HG02588 (cell line): ENCODE measurements around the gene PPA1.
"Not testable (repeated sequence)": the region's sequence is repeated elsewhere in the genome, so short reads cannot be mapped to it uniquely, and the experiment has no call there.

Source experiments
- ATAC-seq: cut with Tn5 transposase; IDR thresholded peaks from one replicate; pipeline ENCODE4 v1.9.1; 2021; ENCODE audit warnings: mild to moderate bottlenecking, moderate library complexity; ENCODE audit not compliant: unreplicated experiment

The PPA1 gene

DNA sequence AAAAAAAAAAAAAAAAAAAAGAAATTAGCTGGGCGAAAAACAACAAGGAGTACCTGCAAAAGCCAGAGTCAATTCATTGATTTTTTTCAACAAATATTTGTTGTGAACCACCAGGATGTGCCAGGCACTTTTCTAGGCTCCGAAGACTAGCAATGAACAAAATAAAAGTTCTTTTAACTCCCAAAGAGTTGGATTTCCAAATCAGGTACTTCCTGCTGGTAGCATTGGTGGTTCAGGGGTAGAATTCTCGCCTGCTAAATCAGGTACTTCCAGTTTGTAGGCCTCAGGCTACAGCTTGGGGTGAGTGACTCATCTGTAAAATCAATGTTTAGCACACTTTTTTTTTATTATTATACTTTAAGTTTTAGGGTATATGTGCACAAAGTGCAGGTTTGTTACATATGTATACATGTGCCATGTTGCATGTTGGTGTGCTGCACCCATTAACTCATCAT lies 10.9 kb downstream of the PPA1 start:
- ATAC-seq, result no peak

DNA sequence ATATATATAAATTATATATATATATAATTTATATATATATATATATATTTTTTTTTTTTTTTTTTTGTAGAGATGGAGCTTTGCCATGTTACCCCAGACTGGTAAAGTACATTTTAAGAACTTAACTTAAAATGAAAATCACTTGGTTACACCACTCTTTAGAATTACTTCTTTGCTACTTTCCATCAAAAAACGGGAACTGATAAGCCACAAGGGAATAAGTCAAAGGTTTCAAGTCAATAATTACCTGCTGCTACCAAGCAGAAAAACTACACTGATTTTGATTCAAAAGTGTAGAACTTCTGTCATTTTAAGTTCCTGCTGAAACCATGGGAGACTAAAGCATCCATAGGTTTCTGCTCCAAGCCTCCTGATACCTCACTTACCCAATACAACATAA lies 12.2 kb downstream of the PPA1 start:
- no peak for ATAC-seq

DNA sequence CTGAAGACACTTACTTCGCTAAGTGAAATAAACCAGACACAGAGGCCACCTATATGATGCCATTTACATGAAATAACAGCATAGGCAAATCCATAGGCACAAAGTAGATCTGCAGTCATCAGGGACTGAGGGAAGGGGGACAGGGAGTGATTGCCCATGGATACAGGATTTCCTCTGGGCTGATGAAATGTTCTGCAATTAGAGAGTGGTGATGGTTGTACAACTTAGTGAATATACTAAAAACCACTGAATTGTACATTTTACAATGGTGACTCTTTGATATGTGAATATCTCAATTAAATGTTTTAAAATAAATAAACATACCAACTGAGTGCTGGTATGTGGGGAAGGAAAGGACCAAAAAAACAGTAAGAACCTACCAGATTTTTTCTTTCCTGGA lies 20.4 kb downstream of the PPA1 start:
- ATAC-seq, result no peak

DNA sequence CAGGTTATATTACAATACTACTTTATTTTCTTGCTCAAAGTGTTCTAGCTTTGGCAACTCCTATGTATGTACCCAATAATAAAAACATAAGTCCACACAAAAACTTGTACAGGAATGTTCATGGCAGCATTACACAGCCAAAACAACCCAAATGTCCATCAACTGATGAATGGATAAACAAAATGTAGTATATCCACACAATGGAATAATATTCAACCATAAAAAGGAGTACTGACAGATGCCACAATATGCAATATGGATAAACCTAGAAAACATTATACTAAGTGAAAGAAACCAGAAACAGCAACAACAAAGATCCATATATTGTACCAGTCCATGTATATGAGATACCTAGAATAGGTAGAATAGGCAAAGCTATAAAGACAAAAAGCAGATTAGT lies 21.0 kb downstream of the PPA1 start:
- no peak for ATAC-seq

DNA sequence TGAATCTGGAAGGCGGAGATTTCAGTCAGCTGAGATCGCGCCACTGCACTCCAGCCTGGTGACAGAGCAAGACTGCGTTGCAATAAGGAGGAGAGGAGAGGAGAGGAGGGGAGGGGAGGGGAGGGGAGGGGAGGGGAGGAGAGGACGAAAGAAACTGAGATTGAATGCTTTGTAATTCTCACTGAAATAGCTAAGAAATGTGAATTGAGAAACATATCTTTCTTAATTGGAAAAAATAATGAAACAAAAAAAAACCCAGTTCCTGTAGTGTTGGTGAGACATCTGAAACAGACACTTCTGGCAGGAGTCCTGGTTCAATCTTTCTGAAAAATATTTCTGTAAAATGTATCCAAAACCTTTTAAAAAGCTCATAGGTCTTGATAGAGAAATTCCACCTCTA lies 26.5 kb downstream of the PPA1 start:
- ATAC-seq, result no peak

DNA sequence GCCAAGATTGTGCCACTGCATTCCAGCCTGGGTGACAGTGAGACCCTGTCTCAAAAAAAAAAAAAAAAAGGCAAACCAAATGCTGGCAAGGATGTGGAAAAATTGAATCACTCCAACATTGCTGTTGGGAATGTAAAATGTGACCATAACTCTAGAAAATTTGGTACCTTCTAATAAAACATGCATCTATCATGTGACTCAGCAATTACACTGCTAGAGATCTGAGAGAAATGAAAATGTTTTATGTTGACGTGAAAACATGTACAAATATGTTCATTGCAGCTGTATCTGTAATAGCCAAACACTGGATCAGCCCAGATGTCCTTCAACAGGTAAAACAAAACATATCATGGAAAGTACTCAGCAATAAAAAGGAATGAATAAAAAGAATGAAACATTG lies 32.1 kb downstream of the PPA1 start:
- no peak for ATAC-seq

DNA sequence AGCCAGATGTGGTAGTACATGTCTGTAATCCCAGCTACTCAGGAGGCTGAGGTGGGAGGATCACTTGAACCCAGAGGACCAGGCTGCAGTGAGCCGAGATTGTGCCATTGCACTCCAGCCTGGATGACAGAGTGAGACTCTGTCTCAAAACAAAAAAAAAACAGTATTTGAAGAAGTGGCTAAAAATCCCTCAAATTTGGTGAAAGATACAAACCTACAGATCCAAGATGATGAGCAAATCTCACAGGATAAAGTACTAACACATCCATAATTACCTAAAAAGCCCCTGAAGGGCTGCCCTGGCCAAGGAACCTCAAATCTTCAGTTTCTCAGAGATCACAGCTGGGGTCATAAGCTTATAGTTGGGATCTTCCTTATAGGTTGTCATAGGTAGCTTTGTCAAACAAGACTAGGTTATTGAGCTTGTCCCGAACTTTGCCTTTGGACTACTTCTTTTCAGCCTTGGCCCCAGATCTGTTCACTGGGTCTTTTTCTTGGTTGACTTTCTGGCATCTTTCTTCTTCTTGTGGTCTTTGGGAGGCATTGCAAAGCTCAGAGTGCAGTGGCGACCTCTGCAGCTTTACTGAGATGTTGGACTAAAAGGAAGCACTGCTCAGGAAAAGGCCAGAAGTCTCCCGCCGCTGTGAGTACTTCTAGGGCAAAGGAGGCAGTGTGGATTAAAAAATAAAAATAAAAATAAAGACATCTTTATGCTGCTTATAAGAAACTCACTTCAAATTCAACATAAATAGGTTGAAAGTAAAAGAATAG lies 34.3 kb downstream of the PPA1 start:
- ATAC-seq, result no peak

DNA sequence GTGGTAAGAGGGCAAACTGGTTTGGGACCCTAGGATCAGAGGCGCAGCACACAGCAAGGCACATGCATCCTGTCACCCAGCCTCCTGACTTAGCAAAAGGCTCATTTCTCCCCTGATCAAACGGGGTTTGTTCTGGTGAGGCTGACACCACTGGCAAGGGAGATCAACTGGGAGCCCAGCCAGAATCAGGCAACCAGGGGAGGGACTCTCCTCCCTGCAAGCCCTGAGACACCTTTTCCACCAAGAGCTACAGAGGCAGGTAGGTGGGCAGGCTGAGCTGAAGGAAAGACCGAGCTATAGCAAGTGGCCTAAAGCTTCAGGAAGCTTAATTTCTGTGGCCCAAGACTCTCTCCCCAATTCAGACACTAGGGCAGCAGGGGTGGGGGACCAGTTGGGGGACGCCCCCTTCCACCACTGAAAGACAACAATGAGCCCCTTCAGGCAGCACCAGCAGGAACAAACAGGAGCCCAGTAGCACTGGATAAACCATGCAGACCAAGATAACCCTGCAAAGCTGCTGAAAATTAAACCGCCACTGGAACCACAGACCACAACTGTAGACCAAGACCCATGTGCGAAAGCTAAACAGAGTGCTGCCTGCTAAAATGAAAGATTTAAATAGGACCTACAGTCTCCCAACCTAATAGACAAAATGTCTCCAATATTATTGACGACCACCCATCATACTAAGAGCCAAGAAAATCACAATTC lies 35.8 kb downstream of the PPA1 start:
- ATAC-seq, result no peak

DNA sequence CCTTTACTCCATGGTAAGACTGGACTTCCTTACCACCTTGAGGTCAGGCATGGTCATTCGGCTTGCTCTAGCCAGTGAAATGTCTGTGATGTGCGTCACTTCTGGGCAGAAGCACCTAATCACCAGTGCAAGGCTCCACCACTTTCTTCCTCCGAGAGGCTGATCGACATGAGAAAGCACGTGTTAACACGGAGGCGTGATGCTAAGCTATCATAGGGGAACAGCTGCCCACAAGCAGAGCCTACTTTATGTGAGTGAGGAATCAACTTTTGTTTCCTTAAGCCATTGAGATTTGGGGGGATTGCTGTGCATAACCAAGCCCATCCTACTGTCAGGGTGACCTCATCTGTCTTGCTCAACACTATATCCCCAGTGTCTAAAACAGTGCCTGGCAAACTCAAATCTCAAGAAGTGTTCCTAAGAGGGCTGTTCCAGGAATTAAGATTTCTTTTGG lies 39.8 kb downstream of the PPA1 start:
- ATAC-seq, result no peak

DNA sequence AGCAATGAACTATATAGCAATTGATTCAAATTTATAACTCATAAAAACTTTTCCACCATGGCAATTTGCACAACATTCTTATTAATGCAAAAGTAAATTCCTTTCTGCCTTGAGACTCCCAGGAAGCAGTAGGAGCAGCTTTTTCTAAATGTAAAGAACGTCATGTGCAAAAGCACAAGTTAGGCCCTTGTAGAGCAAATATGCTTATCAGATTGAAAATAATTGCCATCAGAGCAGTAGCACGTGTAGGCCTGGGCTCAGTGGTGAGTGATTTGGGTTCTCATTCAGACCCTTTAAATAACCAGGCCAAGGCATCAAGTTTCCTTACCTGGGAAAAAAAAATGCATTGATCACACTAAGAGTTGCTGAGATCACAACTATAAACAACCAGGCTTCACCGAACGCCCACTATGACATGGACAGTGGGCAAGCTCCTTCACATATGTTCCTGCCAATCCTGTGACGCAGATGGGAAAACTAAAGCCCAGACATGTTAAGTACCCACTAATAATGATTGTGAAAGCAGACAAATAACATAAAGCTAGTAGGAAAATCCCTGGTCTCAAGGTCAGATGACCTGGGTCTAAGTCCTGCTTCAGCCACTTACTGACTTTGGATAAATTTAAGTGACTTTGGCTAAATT lies 40.8 kb downstream of the PPA1 start:
- no peak for ATAC-seq

DNA sequence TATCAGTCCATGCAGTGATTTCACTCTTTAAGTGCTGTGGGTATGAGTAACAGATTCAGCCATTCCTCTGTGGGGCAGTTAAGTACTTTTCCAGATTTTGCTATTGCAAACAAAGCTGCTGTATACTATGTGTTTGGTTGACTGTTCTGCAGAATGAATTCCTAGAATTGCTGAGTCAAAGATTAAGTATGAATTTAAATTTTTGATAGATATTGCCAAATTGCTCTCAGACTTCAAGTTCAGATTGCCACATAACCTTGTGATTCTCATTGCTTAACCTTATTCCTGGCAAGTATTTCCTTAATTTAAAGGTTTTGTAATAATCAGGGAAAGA lies 41.3 kb downstream of the PPA1 start:
- ATAC-seq, result no peak

DNA sequence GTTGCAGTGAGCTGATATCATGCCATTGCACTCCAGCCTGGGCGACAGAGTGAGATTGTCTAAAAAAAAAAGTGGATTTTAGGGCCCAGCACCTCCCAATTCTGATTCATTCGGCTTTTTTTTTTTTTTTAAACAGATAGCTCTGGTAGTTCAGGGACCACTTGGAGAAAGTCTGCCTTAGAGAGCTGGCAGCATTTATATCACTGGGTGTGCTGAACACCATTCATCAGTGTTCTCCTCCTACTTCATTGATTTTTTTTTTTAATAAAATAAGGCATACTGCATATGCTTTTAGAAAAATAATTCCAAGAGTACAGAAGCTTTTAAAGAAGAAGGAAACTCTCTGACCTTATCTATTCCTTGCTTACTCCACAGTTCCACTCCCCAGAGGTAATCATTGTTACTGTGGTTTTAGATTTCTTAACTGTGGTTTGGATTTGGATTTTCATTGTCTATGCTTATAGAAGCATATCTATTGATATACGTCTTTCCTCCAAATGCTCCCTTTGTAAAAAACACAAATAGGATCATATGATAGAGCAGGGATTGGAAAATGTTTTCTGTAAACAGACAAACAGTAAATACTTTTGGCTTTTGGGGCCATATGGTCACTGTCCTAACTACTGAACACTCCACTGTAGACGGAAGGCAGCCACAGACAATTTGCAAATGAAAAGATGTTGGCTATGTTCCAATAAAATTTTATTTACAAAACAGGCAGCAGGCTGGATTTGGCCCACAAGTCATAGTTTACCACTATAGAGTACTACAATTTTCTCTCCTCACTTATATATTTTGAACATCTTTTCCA lies 41.9 kb downstream of the PPA1 start:
- no peak for ATAC-seq

DNA sequence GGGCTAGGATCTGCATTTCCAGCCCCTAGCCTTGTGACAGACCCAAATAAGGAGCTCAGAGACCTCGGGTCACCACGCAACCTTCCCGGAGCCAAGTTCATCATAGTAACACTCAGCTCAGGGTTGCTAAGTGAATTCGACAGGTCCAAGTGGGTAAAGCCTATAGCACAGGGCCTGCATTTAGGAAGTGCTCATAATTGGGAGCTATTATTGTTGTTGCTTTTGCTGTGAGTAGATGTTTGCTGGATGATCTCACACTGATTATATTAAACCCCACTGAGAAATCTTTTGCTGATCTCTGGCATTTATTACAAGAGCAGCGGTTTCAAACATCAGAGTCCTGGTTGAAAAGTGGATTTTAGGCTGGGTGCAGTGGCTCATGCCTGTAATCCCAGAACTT lies 42.6 kb downstream of the PPA1 start:
- ATAC-seq, result no peak

DNA sequence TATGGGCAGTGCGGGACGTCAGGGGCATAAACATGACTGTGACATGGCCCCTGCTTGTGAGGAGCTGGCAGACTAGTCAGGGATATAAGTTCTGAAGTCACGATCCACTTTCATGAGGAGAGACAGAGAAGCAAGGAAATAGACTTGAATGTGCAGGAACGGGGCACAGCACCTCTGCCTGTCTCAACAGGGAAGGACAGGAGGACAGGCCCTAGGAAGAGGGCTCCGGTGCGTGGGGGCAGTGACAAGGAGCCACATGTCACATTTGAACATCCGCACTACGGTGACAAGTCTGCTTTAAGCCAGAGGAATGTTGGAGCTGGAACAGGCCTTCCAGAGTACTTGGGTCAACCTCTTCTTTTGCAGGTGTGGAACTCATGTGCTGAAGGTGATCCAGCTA lies 43.1 kb downstream of the PPA1 start:
- ATAC-seq, result no peak

DNA sequence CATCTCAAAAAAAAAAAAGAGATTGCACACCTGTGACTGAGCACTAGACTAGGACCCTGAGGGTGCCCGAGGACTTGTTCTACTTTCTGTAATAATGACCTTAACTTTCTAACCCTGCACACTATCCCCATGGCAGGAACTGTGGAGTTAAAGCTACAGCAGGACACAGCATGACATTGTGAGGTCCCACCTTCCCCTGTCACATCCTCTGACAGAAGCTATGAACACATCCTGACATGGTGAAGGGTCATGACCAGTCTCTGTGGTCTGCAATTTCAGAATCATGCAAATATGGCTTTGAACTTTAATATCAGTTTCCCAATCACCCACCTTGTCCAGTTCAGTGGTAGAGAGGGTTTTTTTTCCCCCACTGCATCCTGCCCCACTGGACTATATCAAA lies 44.5 kb downstream of the PPA1 start:
- ATAC-seq, result no peak

DNA sequence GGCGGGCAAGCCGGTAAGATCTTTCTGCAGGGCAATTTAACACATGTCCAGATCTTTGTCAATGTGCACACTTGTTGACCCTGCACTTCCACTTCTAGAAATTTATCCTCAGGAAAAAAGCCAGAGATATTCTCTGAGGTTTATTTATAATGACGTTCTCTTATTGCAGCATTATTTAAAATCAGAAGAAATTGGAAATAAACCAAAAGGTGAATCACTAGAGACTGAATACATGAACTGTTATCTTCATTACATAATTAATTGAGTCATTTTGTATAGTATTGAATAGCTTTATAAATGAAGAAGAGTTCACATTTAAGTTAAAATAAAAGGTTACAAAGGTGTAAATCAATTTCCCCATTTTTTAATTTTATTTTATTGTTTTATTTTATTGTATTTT lies 46.7 kb downstream of the PPA1 start:
- no peak for ATAC-seq

DNA sequence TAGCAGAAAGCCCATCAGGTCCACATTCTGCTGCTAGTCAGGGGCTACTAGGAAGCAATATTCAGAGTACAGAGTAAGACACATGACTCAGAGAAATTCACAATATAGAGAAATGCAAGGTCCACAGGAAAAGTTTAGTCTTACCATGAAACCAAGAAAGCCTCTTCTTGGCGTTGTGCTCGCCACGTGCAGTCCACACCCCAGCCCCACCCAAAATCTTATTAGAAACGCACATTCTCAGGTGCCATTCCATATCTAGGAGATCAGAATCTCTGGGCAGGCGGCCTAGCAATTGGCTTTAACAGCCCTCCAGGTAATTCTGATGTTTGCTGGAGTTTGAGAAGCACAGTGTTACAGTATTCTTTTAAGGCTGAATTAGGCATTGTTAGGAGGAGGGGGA lies 47.1 kb downstream of the PPA1 start:
- ATAC-seq, result no peak

DNA sequence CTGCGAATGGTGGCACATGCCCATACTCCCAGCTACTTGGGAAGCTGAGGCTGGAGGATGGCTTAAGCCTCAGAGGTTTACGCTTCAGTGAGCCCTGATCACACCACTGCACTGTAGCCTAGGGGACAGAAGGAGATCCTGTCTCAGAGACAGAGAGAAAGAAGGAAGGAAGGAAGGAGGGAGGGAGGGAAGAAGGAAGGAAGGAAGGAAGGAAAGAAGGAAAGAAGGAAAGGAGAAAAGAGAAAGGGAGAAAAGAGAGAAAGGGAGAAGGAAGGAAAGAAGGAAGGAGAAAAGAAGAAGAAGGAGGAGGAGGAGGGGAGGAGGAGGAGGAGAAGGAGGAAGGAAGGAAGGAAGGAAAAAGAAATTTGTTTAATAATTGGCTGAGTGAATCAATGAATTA lies 49.9 kb downstream of the PPA1 start:
- no peak for ATAC-seq

DNA sequence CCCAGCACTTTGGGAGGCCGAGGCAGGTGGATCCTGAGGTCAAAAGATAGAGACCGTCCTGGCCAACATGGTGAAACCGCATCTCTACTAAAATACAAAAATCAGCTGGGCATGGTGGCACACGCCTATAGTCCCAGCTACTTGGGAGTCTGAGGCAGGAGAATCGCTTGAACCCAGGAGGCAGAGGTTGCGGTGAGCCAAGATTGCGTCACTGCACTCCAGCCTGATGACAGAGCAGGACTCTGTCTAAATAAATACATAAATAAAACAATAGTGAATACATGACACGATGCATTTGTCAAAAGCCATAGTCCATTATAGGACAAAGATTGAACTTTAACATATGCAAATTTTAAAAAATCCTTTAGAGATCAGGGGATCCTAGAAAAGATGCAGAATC lies 54.0 kb downstream of the PPA1 start:
- not testable (repeated sequence) for ATAC-seq

DNA sequence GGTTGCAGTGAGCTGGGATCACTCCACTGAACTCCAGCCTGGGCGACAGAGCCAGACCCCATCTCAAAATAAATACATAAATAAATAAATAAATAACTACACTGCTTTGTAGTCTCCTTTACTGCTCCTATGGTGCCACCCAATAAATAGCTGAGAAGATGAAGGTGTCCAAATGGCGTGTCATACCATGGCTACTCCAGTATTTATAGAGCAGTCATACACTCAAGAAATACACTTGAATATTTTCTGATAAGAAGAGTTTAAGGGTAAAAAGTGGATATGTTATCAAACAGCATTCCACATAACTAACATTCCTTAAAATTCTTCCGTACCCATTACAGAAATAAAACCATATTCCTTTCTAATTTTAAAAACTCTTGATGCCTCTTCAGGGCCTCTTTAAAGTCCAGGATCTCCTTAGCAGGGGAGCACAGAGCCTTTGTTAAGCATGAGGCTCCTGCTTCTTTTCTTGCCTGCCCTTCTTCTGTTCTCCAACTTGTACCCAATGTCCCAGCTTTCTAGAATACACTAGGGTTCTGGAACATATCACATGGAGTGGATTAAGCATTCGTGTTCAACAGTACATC lies 55.0 kb downstream of the PPA1 start:
- ATAC-seq, result no peak

DNA sequence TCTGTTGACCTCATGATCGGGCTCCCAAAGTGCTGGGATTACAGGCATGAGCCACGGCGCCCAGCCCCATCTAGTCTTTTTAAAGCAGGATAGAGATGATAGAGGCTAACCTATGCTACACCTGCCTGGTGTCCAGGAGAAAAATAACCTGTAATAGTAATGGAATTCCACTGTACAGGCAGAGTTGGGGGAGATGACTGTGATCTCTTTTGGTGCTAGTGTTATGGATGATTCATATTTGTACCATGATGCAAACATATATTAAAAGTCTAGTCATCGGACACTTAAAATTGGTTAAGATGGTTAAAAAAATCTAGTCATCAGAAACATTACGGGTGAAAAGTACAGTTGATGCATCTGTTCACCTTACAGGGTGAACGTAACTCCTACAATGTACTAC lies 56.8 kb downstream of the PPA1 start:
- no peak for ATAC-seq
